A549 treated with dexamethasone at 1 μM for 4 hours (cell line): Measurements from ENCODE around the gene DGAT2. TPM values are rescaled to one million over a fixed set of nuclear protein-coding genes. Genes with fewer than 3 reads are reported as not detected.

Experiments
- total RNA-seq: library from RNA; stranded (reverse); fragments of 200-300 nt; extraction: Qiagen RNA extraction; gene quantifications from 5 replicates; pipeline ENCODE4 v1.2.3, GENCODE V29; 2022

DGAT2 gene
- total RNA-seq = 1.2 to 1.9 TPM (median 1.5 TPM) in 5 replicates

GRCh38 chr11:75768112-75768908, at the start of gene DGAT2:
TSS of gene DGAT2 (plus strand) at chr11:75768778. CDS start at chr11:75768992, 214 bp downstream.

GRCh38 chr11:75814677-75815344, 46.2 kb downstream of the DGAT2 start, which contains the start of gene UVRAG:
TSS of gene UVRAG (plus strand) at chr11:75815210. CDS start at chr11:75815408, 198 bp downstream.

Other genes with a start within 250 kb of the DGAT2 start
- gene GDPD5, start 242.8 kb upstream of the DGAT2 start, total RNA-seq = 7.0 to 14.7 TPM (median 12.1 TPM) in 5 replicates
- 63.3 to 93.2 TPM (median 84.5 TPM) in 5 replicates for gene SERPINH1, start 206.5 kb upstream of the DGAT2 start, total RNA-seq
- gene MAP6, start 99.7 kb upstream of the DGAT2 start, total RNA-seq = 1.4 to 2.3 TPM (median 1.7 TPM) in 5 replicates
- 0.05 to 0.09 TPM in 2 of 5 replicates, not detected in the others for gene MOGAT2, start 50.9 kb upstream of the DGAT2 start, total RNA-seq
- 9.9 to 12.1 TPM (median 11.0 TPM) in 5 replicates for gene UVRAG, start 46.4 kb downstream of the DGAT2 start, total RNA-seq